GM12878 (cell line): ENCODE data around the gene ENTREP3. TPM values are rescaled to one million over a fixed set of nuclear protein-coding genes. Genes with fewer than 3 reads are reported as not detected.

Experiments used
- ATAC-seq: fragments of 200-7000 bp; cut with Tn5 transposase; 3 replicates; pipeline ENCODE4 v1.9.1; 2020; ENCODE audit warnings: mild to moderate bottlenecking, moderate library complexity
- BruUV-seq: library from RNA; stranded (reverse); fragments of 400-500 nt; replicated peaks from 2 replicates; lab custom pipeline; 2021; lab: Mats Ljungman, UMichigan
- CTCF ChIA-PET: fragments of 300-600 bp; sonication (Branson Sonifier 250); formaldehyde crosslinking; extraction: SDS; loops from one replicate; lab custom pipeline; 2021; ENCODE audit warnings: inconsistent platforms; lab: Yijun Ruan, JAX
- POLR2A ChIA-PET: fragments of 350-600 bp; formaldehyde crosslinking; extraction: SDS; loops from one replicate; lab custom pipeline; 2021; ENCODE audit warnings: inconsistent platforms; lab: Charles Lee
- RAD21 ChIA-PET: fragments of 300-600 bp; sonication (Branson Sonifier 250); formaldehyde crosslinking; loops from one replicate; lab custom pipeline; 2023; ENCODE audit warnings: antibody characterized with exemption; ENCODE audit not compliant: unreplicated experiment; lab: Charles Lee
- SMC1A ChIA-PET: fragments of 300-600 bp; sonication (Branson Sonifier 250); formaldehyde crosslinking; loops from one replicate; lab custom pipeline; 2023; ENCODE audit not compliant: unreplicated experiment, uncharacterized antibody; lab: Charles Lee
- DNase-seq: peaks from one replicate; pipeline ENCODE4 v3.0.0-alpha.2; 2011; ENCODE audit warnings: low read depth, low spot score
- FAIRE-seq: peaks from 3 replicates; lab custom pipeline; 2011; peaks lifted over from hg19 to GRCh38; lab: Jason Lieb, UNC
- H2AFZ ChIP-seq: 2 replicates; pipeline ENCODE4 v1.6.0; 2011; ENCODE audit warnings: low read depth, low read length, control low read depth; ENCODE audit not compliant: control insufficient read depth
- H3K27ac ChIP-seq: 2 replicates; pipeline ENCODE4 v1.5.1; 2011; ENCODE audit warnings: control low read depth; ENCODE audit not compliant: control insufficient read depth, insufficient read depth
- H3K27me3 ChIP-seq, 2 experiments: replicated peaks in 1 of 2; 2 replicates each; pipeline versions ENCODE4 v1.6.0 to v1.6.1; 2011; ENCODE audit warnings: low read length in 1 of 2; ENCODE audit not compliant: control insufficient read depth in 2 of 2, insufficient read depth in 2 of 2
- H3K36me3 ChIP-seq, 2 experiments: 2 replicates each; pipeline ENCODE4 v1.5.1; 2011; ENCODE audit warnings: low read length in 1 of 2; ENCODE audit not compliant: control insufficient read depth in 2 of 2, insufficient read depth in 2 of 2
- H3K4me1 ChIP-seq: 2 replicates; pipeline ENCODE4 v1.6.1; 2011; ENCODE audit warnings: mild to moderate bottlenecking, low read length, moderate library complexity, mixed read lengths; ENCODE audit not compliant: control insufficient read depth, insufficient read depth
- H3K4me2 ChIP-seq: 2 replicates; pipeline ENCODE4 v1.6.0; 2011; ENCODE audit warnings: control low read depth; ENCODE audit not compliant: control insufficient read depth, insufficient read depth
- H3K4me3 ChIP-seq: fragments of 200-600 bp; sonication (generic); 2 replicates; pipeline ENCODE4 v1.5.1; 2016
- H3K79me2 ChIP-seq: 2 replicates; pipeline ENCODE4 v1.6.0; 2011; ENCODE audit warnings: low read length; ENCODE audit not compliant: control insufficient read depth, insufficient read depth
- H3K9ac ChIP-seq: 2 replicates; pipeline ENCODE4 v1.8.0; 2011; ENCODE audit warnings: low read length, control low read depth, mixed read lengths; ENCODE audit not compliant: control insufficient read depth, insufficient read depth
- H3K9me3 ChIP-seq: replicated peaks from 3 replicates; pipeline ENCODE4 v1.5.1; 2011; ENCODE audit warnings: mild to moderate bottlenecking, low read length; ENCODE audit not compliant: control insufficient read depth, insufficient read depth
- H4K20me1 ChIP-seq: 2 replicates; pipeline ENCODE4 v1.6.0; 2011; ENCODE audit not compliant: control insufficient read depth, insufficient read depth
- ATF7 ChIP-seq: fragments of 450-650 bp; IDR thresholded peaks from 2 replicates; pipeline ENCODE4 v1.6.1; 2016; ENCODE audit warnings: low read depth, mild to moderate bottlenecking
- BACH1 ChIP-seq: fragments of 450-650 bp; IDR thresholded peaks from 2 replicates; pipeline ENCODE4 v1.6.1; 2017; ENCODE audit warnings: mild to moderate bottlenecking, borderline replicate concordance
- CHD1 ChIP-seq: IDR thresholded peaks from 2 replicates; pipeline ENCODE4 v1.6.1; 2012; ENCODE audit warnings: low read depth, low read length, improper control_type of control experiment
- CHD2 ChIP-seq: IDR thresholded peaks from 2 replicates; pipeline ENCODE4 v1.6.1; 2011; ENCODE audit warnings: low read depth, low read length, improper control_type of control experiment, borderline replicate concordance
- CHD4 ChIP-seq: fragments of 200-600 bp; sonication (generic); IDR thresholded peaks from 2 replicates; pipeline ENCODE4 v1.6.1; 2016; ENCODE audit warnings: mild to moderate bottlenecking
- CREB1 ChIP-seq: IDR thresholded peaks from 2 replicates; pipeline ENCODE4 v1.6.1; 2012; ENCODE audit warnings: low read depth, mild to moderate bottlenecking, inconsistent platforms
- DPF2 ChIP-seq: fragments of 450-650 bp; IDR thresholded peaks from 2 replicates; pipeline ENCODE4 v1.6.1; 2017; ENCODE audit warnings: mild to moderate bottlenecking
- EP300 ChIP-seq, 2 experiments: fragments of 150-350 bp in 1 of 2; IDR thresholded peaks; 2 replicates each; pipeline ENCODE4 v1.6.1; 2011 to 2012; ENCODE audit warnings: low read depth in 2 of 2, low read length in 2 of 2, borderline replicate concordance in 1 of 2, improper control_type of control experiment in 1 of 2, inconsistent platforms in 1 of 2; ENCODE audit not compliant: control insufficient read depth in 1 of 2
- FOXK2 ChIP-seq: fragments of 450-650 bp; IDR thresholded peaks from 2 replicates; pipeline ENCODE4 v1.6.1; 2017; ENCODE audit warnings: mild to moderate bottlenecking, moderate library complexity
- KDM1A ChIP-seq: fragments of 200-600 bp; sonication (generic); IDR thresholded peaks from 2 replicates; pipeline ENCODE4 v1.6.1; 2016; ENCODE audit warnings: borderline replicate concordance
- LARP7 ChIP-seq: fragments of 450-650 bp; IDR thresholded peaks from 2 replicates; pipeline ENCODE4 v1.6.1; 2017; ENCODE audit warnings: mild to moderate bottlenecking
- MXI1 ChIP-seq: fragments of 150-350 bp; IDR thresholded peaks from 2 replicates; pipeline ENCODE4 v1.6.1; 2011; ENCODE audit warnings: low read depth, mild to moderate bottlenecking, inconsistent platforms, low read length, improper control_type of control experiment
- NR2C1 ChIP-seq: fragments of 450-650 bp; IDR thresholded peaks from 2 replicates; pipeline ENCODE4 v1.6.1; 2017; ENCODE audit warnings: antibody characterized with exemption, mild to moderate bottlenecking, moderate library complexity
- PAX5 ChIP-seq: IDR thresholded peaks from 2 replicates; pipeline ENCODE4 v1.6.1; 2011; ENCODE audit warnings: low read depth, low read length, borderline replicate concordance
- PAX8 ChIP-seq: fragments of 450-650 bp; IDR thresholded peaks from 2 replicates; pipeline ENCODE4 v1.6.1; 2017; ENCODE audit warnings: mild to moderate bottlenecking, moderate library complexity
- RELA ChIP-seq: fragments of 450-650 bp; IDR thresholded peaks from 2 replicates; pipeline ENCODE4 v1.8.0; 2014; ENCODE audit warnings: borderline replicate concordance; ENCODE audit not compliant: partially characterized antibody
- SMAD5 ChIP-seq: IDR thresholded peaks from 2 replicates; pipeline ENCODE4 v1.6.1; 2016; ENCODE audit warnings: antibody characterized with exemption, low read depth
- TARDBP ChIP-seq: IDR thresholded peaks from 2 replicates; pipeline ENCODE4 v1.6.1; 2016; ENCODE audit warnings: borderline replicate concordance
- ZNF217 ChIP-seq: fragments of 450-650 bp; IDR thresholded peaks from 2 replicates; pipeline ENCODE4 v1.6.1; 2017; ENCODE audit warnings: antibody characterized with exemption, mild to moderate bottlenecking
- WGBS: methylation state at CpG from one replicate; pipeline ENCODE4 v1.1.6; 2016; ENCODE audit warnings: low lambda C conversion rate; ENCODE audit not compliant: insufficient replicate concordance, insufficient coverage; ENCODE audit errors: missing lambda C conversion rate; 5-methylcytosine and 5-hydroxymethylcytosine counted together
- in situ Hi-C: fragments of 300-500 bp; cut with MboI; formaldehyde crosslinking; loops from 9 replicates; pipeline ENCODE4 v1.14.3; 2018; ENCODE audit warnings: mixed read lengths
- intact Hi-C: fragments of 100-400 bp; cut with micrococcal nuclease; formaldehyde crosslinking; loops from one replicate; pipeline ENCODE4 v1.14.2; 2022; ENCODE audit not compliant: unreplicated experiment
- polyA plus RNA-seq, 11 experiments: library from polyadenylated mRNA; depleted of rRNA in 4 of 11; unstranded in 6 of 11; stranded (reverse) in 5 of 11; fragments of >200 nt; fragmentation: Nextera tagmentation in 4 of 11; fragmentation: Illumina TruSeq in 1 of 11; extraction: Ambion mirVana in 4 of 11; extraction: Trizol in 1 of 11; gene quantifications; 1 replicate in 1 of 11; 2 replicates in 10 of 11; pipeline versions ENCODE4 v1.2.1 to v1.2.3, GENCODE V29; 2011 to 2016; ENCODE audit warnings: inconsistent platforms in 2 of 11, missing spikeins in 2 of 11, low read depth in 1 of 11
- total RNA-seq, 4 experiments: library from RNA; depleted of rRNA in 3 of 4; stranded (reverse); fragments of >200 nt in 3 of 4; fragmentation: Illumina TruSeq in 1 of 4; extraction: Trizol in 1 of 4; gene quantifications; 2 replicates each; pipeline versions ENCODE4 v1.2.1 to v1.2.3, GENCODE V29; 2013 to 2021
- TF ChIP-seq, protein P1 (sequence below): fragments of 450-650 bp; conservative IDR thresholded peaks from 2 replicates; pipeline ENCODE4 v1.6.1; 2017; ENCODE audit warnings: mild to moderate bottlenecking, moderate library complexity

The ENTREP3 gene
- total and polyA plus RNA-seq, 10 of the 15 experiments (the other 5 are each of a cell fraction or from before 2014, with no cell fraction given), result 1.7 to 31.8 (median 3.9) TPM

DNA sequence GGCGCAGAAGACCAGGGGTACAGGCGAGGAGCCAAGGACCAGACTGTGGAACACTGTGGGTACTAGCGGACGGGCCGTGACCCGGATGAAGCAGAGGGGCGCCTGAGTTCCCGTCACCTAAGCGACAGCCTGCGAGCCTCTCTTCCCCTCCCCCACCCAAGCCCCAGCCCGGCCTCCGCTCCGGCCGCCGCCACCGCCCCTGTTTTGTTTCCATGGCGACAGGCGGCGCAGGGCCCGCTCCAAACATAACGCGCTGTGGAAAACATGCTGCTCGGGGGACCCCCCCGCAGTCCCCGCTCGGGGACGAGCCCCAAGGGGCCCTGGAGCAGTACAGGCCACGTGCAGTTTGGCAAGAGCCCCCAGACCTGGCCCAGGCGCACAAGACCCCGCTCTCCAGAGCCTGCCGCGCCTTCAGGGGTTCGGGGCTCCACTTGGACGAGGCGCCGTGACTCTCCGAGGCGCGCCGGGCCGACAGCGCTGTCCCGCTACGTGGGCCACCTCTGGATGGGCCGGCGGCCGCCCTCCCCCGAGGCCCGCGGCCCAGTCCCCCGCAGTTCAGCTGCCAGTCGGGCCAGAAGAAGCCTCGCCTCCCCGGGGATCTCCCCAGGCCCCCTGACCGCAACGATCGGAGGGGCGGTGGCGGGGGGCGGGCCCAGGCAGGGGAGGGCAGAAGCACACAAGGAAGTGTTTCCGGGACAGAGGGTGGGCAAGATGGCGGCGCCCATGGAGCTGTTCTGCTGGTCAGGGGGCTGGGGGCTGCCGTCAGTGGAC, 46.6 kb downstream of the ENTREP3 start, which contains the start of gene MTX1:
Gene MTX1, plus strand, starts transcription at position 155 of the 771 bp plus-strand sequence. Its CDS starts 110 bp downstream, at position 265.
- Histone ChIP-seq H3K4me3 (peak within 1 kb of the TSS; percentile 98), H3K27ac (peak within 1 kb of the TSS; percentile 81), H3K79me2 (peaks cover 10% of the 10 kb centered on the region), H3K4me2 (peak within 1 kb of the TSS; percentile 99), H3K9me3 (no peaks in the 10 kb centered on the region), H2AFZ (peak within 1 kb of the TSS; percentile 92), H4K20me1 (no peaks in the 10 kb centered on the region), H3K4me1 (peaks cover 19% of the 10 kb centered on the region), H3K9ac (peak within 1 kb of the TSS; percentile 90), H3K36me3 (no peaks in the 10 kb centered on the region; a peak in 2 of 4 replicates), H3K27me3 (no peaks in the 10 kb centered on the region)
- RAD21 ChIA-PET, result interaction anchor here (2.2 to 4.0 kb wide), 4 partner anchors 15 to 115 kb away, joined by 7 to 85 read pairs (median 20); no protein-coding TSS in a partner anchor
- POLR2A ChIA-PET, result interaction anchor here (0.7 to 5.1 kb wide), 7 partner anchors 14 to 115 kb away, joined by 3 to 84 read pairs (median 4); partner anchors contain the start of gene KRTCAP2
- FAIRE-seq (peak; percentile 78), DNase-seq (no peak), ATAC-seq (peak; percentile 93)
- CTCF ChIA-PET, result interaction anchor here (1.1 to 5.7 kb wide), 10 partner anchors 15 to 53 kb away, joined by 3 to 154 read pairs (median 8); partner anchors contain the start of genes KRTCAP2 and SCAMP3
- BruUV-seq, result no TSS peak
- WGBS, result under 1% methylated on average over 37 of the region's 64 CpGs
- SMC1A ChIA-PET, result interaction anchor here (1.1 to 4.0 kb wide), 5 partner anchors 15 to 36 kb away, joined by 4 to 89 read pairs (median 7); no protein-coding TSS in a partner anchor
- in situ Hi-C loops (no loop called here), intact Hi-C loops (loop anchor here (5.0 kb wide), 2 partner anchors 34 to 384 kb away; a partner anchor contains a TSS)
- TF ChIP-seq TARDBP (0 out of 2 replicates have a peak, but pooled peaks have one; percentile 26), SMAD5 (0 out of 2 replicates have a peak, but pooled peaks have one; percentile 12), CREB1 (peak; percentile 85), FOXK2 (peak; percentile 17; the same call in 1 of the 2 replicates), BACH1 (peak; percentile 63), KDM1A (no peak), PAX5 (no peak), PAX8 (no peak), NR2C1 (peak; percentile 96), CHD1 (no peak), ATF7 (no peak), MXI1 (peak; percentile 80), DPF2 (peak; percentile 96), LARP7 (no peak; the same call in none of the 2 replicates), RELA (peak; percentile 24), ZNF217 (0 out of 2 replicates have a peak, but pooled peaks have one; percentile 17), CHD4 (no peak), CHD2 (peak; percentile 67; the same call in 1 of the 2 replicates), EP300 (IDR thresholded peaks at IDR 0.05; ENCODE audit: borderline replicate concordance in 1 of 2, control insufficient read depth in 1 of 2, low read depth in 2 of 2, low read length in 2 of 2) (peak in 1 of 2 experiments; percentile 58; a peak in 1 of 4 replicates)
- TF ChIP-seq, protein P1, sequence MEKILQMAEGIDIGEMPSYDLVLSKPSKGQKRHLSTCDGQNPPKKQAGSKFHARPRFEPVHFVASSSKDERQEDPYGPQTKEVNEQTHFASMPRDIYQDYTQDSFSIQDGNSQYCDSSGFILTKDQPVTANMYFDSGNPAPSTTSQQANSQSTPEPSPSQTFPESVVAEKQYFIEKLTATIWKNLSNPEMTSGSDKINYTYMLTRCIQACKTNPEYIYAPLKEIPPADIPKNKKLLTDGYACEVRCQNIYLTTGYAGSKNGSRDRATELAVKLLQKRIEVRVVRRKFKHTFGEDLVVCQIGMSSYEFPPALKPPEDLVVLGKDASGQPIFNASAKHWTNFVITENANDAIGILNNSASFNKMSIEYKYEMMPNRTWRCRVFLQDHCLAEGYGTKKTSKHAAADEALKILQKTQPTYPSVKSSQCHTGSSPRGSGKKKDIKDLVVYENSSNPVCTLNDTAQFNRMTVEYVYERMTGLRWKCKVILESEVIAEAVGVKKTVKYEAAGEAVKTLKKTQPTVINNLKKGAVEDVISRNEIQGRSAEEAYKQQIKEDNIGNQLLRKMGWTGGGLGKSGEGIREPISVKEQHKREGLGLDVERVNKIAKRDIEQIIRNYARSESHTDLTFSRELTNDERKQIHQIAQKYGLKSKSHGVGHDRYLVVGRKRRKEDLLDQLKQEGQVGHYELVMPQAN, result peak; percentile 96
